Right lung (tissue), 5 donors: ENCODE measurements around the gene PCA3. TPM values are rescaled to one million over a fixed set of nuclear protein-coding genes. Genes with fewer than 3 reads are reported as not detected.

Experiments
- DNase-seq, 2 donors: peaks; one replicate each; pipeline ENCODE4 v3.0.0-alpha.2; 2013
- polyA plus RNA-seq, 5 donors: library from polyadenylated mRNA; unstranded; fragments of 120-200 nt; gene quantifications; one replicate each; pipeline versions ENCODE4 v1.2.1 to v1.2.3, GENCODE V29; 2013; ENCODE audit warnings: inconsistent platforms in 1 of 5, low replicate concordance in 1 of 5; ENCODE audit not compliant: insufficient read length in 5 of 5, insufficient read depth in 1 of 5

The PCA3 gene
- polyA plus RNA-seq, 5 donors = 0.29 to 0.73 (median 0.41) TPM

- no peak for DNase-seq
Observed at GRCh38 chr9:76827296-76828080, 63.2 kb downstream of the PCA3 start.

GRCh38 chr9:76828447-76828846, 64.2 kb downstream of the PCA3 start:
- no peak for DNase-seq

- DNase-seq = no peak
Observed at GRCh38 chr9:76835571-76836283, 71.5 kb downstream of the PCA3 start.

Other genes starting within 250 kb of the PCA3 start
- 1 to 10 TPM; 2.5 to 4.4 (median 3.3) TPM for gene PRUNE2, start 141.7 kb downstream of the PCA3 start, polyA plus RNA-seq